IMR-90 (cell line): ENCODE results near the gene ASIC2. TPM values are rescaled to one million over a fixed set of nuclear protein-coding genes. Genes with fewer than 3 reads are reported as not detected.

Source experiments
- ATAC-seq: fragments of 200-7000 bp; cut with Tn5 transposase; 2 replicates; pipeline ENCODE4 v1.9.1; 2020; ENCODE audit warnings: low read depth, mild to moderate bottlenecking, moderate library complexity
- BruUV-seq: library from RNA; stranded (reverse); fragments of 400-500 nt; replicated peaks from 2 replicates; lab custom pipeline; 2021; lab: Mats Ljungman, UMichigan
- CTCF ChIA-PET: fragments of 300-600 bp; formaldehyde crosslinking; extraction: SDS; loops from one replicate; lab custom pipeline; 2021; ENCODE audit warnings: antibody characterized with exemption; lab: Yijun Ruan, JAX
- POLR2A ChIA-PET: fragments of 300-600 bp; sonication (Branson Sonifier 250); formaldehyde crosslinking; loops from one replicate; lab custom pipeline; 2022; ENCODE audit warnings: antibody characterized with exemption; ENCODE audit not compliant: unreplicated experiment; lab: Charles Lee
- DNase-seq: peaks from one replicate; pipeline ENCODE4 v3.0.0; 2013
- H2AFZ ChIP-seq: replicated peaks from 2 replicates; pipeline ENCODE3; 2013; ENCODE audit warnings: low read length, mild to moderate bottlenecking; ENCODE audit not compliant: poor library complexity
- H2AK5ac ChIP-seq: 2 replicates; pipeline ENCODE4 v1.6.1; 2013; ENCODE audit warnings: low read depth, low read length, inconsistent platforms
- H2AK9ac ChIP-seq: replicated peaks from 2 replicates; pipeline ENCODE3; 2013; ENCODE audit warnings: mild to moderate bottlenecking, low read depth, low read length, moderate library complexity; ENCODE audit not compliant: poor library complexity
- H2BK120ac ChIP-seq: 2 replicates; pipeline ENCODE4 v1.6.1; 2013; ENCODE audit warnings: low read depth, low read length, inconsistent platforms
- H2BK15ac ChIP-seq: 3 replicates; pipeline ENCODE4 v1.6.1; 2013; ENCODE audit warnings: low read depth, low read length, inconsistent platforms
- H2BK20ac ChIP-seq: 2 replicates; pipeline ENCODE4 v1.6.1; 2013; ENCODE audit warnings: low read depth, mild to moderate bottlenecking, inconsistent platforms, low read length, moderate library complexity
- H2BK5ac ChIP-seq: 2 replicates; pipeline ENCODE4 v1.6.1; 2013; ENCODE audit warnings: mild to moderate bottlenecking, low read depth, low read length, inconsistent platforms; ENCODE audit not compliant: poor library complexity, severe bottlenecking
- H3K14ac ChIP-seq: replicated peaks from 2 replicates; pipeline ENCODE4 v1.6.1; 2013; ENCODE audit warnings: low read depth, low read length, inconsistent platforms
- H3K18ac ChIP-seq: 2 replicates; pipeline ENCODE4 v1.6.1; 2013; ENCODE audit warnings: low read depth, low read length, control low read depth
- H3K23ac ChIP-seq: 2 replicates; pipeline ENCODE4 v1.6.1; 2013; ENCODE audit warnings: low read depth, low read length, inconsistent platforms
- H3K27ac ChIP-seq: 2 replicates; pipeline ENCODE4 v1.5.1; 2013; ENCODE audit warnings: mild to moderate bottlenecking, control low read depth, low read length; ENCODE audit not compliant: insufficient read depth
- H3K27me3 ChIP-seq: 2 replicates; pipeline ENCODE4 v1.6.1; 2013; ENCODE audit warnings: low read length; ENCODE audit not compliant: control insufficient read depth, insufficient read depth
- H3K36me3 ChIP-seq: 2 replicates; pipeline ENCODE4 v1.6.1; 2013; ENCODE audit warnings: low read length, mixed read lengths; ENCODE audit not compliant: control insufficient read depth, insufficient read depth
- H3K4ac ChIP-seq: 2 replicates; pipeline ENCODE4 v1.6.1; 2013; ENCODE audit warnings: low read depth, low read length, inconsistent platforms
- H3K4me1 ChIP-seq: 2 replicates; pipeline ENCODE4 v1.6.1; 2013; ENCODE audit warnings: low read length, mixed read lengths; ENCODE audit not compliant: control insufficient read depth, insufficient read depth
- H3K4me2 ChIP-seq: 2 replicates; pipeline ENCODE4 v1.6.1; 2013; ENCODE audit warnings: low read depth, mild to moderate bottlenecking, control low read depth, low read length, moderate library complexity
- H3K4me3 ChIP-seq: 2 replicates; pipeline ENCODE4 v1.5.1; 2013; ENCODE audit warnings: low read depth, mild to moderate bottlenecking, control low read depth, low read length, moderate library complexity; ENCODE audit not compliant: insufficient read depth
- H3K56ac ChIP-seq: 2 replicates; pipeline ENCODE4 v1.6.1; 2013; ENCODE audit warnings: low read length, inconsistent platforms; ENCODE audit not compliant: insufficient read depth; ENCODE audit errors: extremely low read depth
- H3K79me1 ChIP-seq, 2 experiments: 2 replicates each; pipeline ENCODE4 v1.6.1; 2013; ENCODE audit warnings: low read length in 2 of 2, inconsistent platforms in 1 of 2, low read depth in 1 of 2
- H3K9ac ChIP-seq: 2 replicates; pipeline ENCODE4 v1.6.1; 2013; ENCODE audit warnings: low read depth, low read length, control low read depth
- H3K9me1 ChIP-seq: 2 replicates; pipeline ENCODE4 v1.6.1; 2013; ENCODE audit warnings: low read length, inconsistent platforms; ENCODE audit not compliant: insufficient read depth
- H3K9me3 ChIP-seq: 2 replicates; pipeline ENCODE4 v1.6.1; 2013; ENCODE audit warnings: low read length; ENCODE audit not compliant: control insufficient read depth, insufficient read depth
- H4K20me1 ChIP-seq: 2 replicates; pipeline ENCODE4 v1.6.1; 2013; ENCODE audit warnings: low read length, inconsistent platforms; ENCODE audit not compliant: insufficient read depth
- H4K5ac ChIP-seq: 2 replicates; pipeline ENCODE4 v1.6.1; 2013; ENCODE audit warnings: mild to moderate bottlenecking, low read depth, low read length, control low read depth
- H4K8ac ChIP-seq, 2 experiments: 2 replicates each; pipeline ENCODE4 v1.6.1; 2013; ENCODE audit warnings: low read depth in 2 of 2, low read length in 2 of 2, control low read depth in 1 of 2, inconsistent platforms in 1 of 2
- H4K91ac ChIP-seq: 2 replicates; pipeline ENCODE4 v1.6.1; 2013; ENCODE audit warnings: low read depth, low read length, inconsistent platforms; ENCODE audit not compliant: insufficient read depth
- MAZ ChIP-seq: IDR thresholded peaks from 2 replicates; pipeline ENCODE4 v1.6.1; 2012; ENCODE audit warnings: low read depth, mild to moderate bottlenecking, low read length, improper control_type of control experiment, moderate library complexity, borderline replicate concordance
- WGBS, 2 experiments: methylation state at CpG; one replicate each; pipeline versions ENCODE4 v1.1.5 to v1.1.7; 2013; ENCODE audit warnings: missing lambda C conversion rate in 2 of 2; ENCODE audit not compliant: insufficient read length in 1 of 2; ENCODE audit errors: extremely low coverage in 2 of 2; 5-methylcytosine and 5-hydroxymethylcytosine counted together
- dilution Hi-C: fragments of 300-500 bp; cut with HindIII; formaldehyde crosslinking; loops from one replicate; pipeline ENCODE4 v1.14.3; 2018; ENCODE audit warnings: low sequenced_read_pairs; ENCODE audit not compliant: unreplicated experiment
- in situ Hi-C: fragments of 300-500 bp; cut with MboI; formaldehyde crosslinking; loops from 3 replicates; pipeline ENCODE4 v1.14.3; 2019; ENCODE audit warnings: low sequenced_read_pairs, inconsistent platforms, mixed read lengths
- intact Hi-C: fragments of 100-400 bp; cut with micrococcal nuclease; formaldehyde crosslinking; loops from 2 replicates; pipeline ENCODE4 v1.10.0; 2022
- polyA plus RNA-seq, 3 experiments: library from polyadenylated mRNA; depleted of rRNA; stranded (reverse); fragments of >200 nt; gene quantifications; 2 replicates each; pipeline ENCODE4 v1.2.3, GENCODE V29; 2012; ENCODE audit warnings: low replicate concordance in 1 of 3
- total RNA-seq: library from RNA; depleted of rRNA; stranded (reverse); fragments of >200 nt; gene quantifications from 2 replicates; pipeline ENCODE4 v1.2.3, GENCODE V29; 2012

The ASIC2 gene
- total and polyA plus RNA-seq, 2 of the 4 experiments (the other 2 are of a cell fraction): under 0.01 to 0.15 TPM

DNA sequence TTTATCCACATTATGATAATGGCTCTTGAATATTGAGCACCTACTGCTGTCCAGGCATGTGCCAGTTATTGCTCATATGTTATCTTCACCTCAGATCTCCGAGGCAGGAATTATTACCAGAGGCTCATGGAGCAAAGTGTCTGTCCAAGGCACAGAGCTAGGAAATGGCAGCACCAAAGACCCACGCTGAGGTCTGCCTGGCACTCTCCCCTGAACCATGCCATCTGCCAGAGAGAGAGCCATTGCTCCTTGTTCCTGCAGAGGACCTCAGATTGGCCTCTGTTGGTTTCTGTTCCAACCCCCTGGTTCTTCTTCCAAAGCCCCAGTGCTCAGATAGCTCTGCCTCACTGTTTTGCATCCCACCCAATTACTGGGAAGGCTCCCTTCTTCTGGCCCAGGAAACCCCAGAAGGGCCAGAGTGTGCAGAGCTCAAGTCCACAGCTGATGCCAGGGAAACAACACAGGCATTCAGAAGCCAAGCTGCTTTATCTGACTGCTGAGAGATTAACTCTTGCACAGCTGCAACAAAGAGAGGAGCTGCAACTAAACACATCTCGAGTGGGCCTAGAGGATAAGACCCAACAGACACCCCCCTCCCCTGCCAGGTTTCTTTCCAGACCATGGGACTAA is 5.9 kb downstream of the ASIC2 start:
- no peak overlapping the region for H3K9ac ChIP-seq
- H3K4me3 ChIP-seq: no peak overlapping the region
- H3K4ac ChIP-seq: no peak overlapping the region
- H4K91ac ChIP-seq: no peak overlapping the region
- ATAC-seq: no peak
- H3K18ac ChIP-seq: no peak overlapping the region
- no peaks in the 10 kb centered on the region for H4K20me1 ChIP-seq
- H3K9me1 ChIP-seq: peaks cover 17% of the 10 kb centered on the region
- H2BK20ac ChIP-seq: no peak overlapping the region; the same call in 1 of the 2 replicates
- H3K56ac ChIP-seq: no peak overlapping the region
- H3K36me3 ChIP-seq: no peaks in the 10 kb centered on the region
- 0 out of 2 replicates have a peak overlapping the region, but pooled peaks have one; percentile 20 for H2AK5ac ChIP-seq
- peaks cover 3% of the 10 kb centered on the region for H3K27me3 ChIP-seq
- 100% methylated on average over 1 of the region's 3 CpGs; no CpG with 5 or more reads in 1 of the 2 experiments for WGBS, 2 experiments
- H2BK120ac ChIP-seq: no peak overlapping the region
- no peak overlapping the region for H4K8ac ChIP-seq
- DNase-seq: no peak
- no peak overlapping the region for H2BK15ac ChIP-seq
- ChIA-PET POLR2A (no interaction called here), CTCF (no interaction called here)
- H3K23ac ChIP-seq: no peak overlapping the region
- no peak overlapping the region for H3K27ac ChIP-seq
- no peak overlapping the region for H2BK5ac ChIP-seq
- H3K14ac ChIP-seq: no peak overlapping the region
- peaks cover 12% of the 10 kb centered on the region for H3K4me1 ChIP-seq
- intact Hi-C loops: loop anchor here (10.0 kb wide), 1 partner anchor 142 kb away; no protein-coding TSS in a partner anchor
- no peaks in the 10 kb centered on the region for H3K9me3 ChIP-seq
- no peak for TF ChIP-seq MAZ
- H2AK9ac ChIP-seq: peak overlapping the region; percentile 17
- H3K79me1 ChIP-seq: no peaks in the 10 kb centered on the region
- H4K5ac ChIP-seq: no peak overlapping the region
- BruUV-seq: no TSS peak
- no peak overlapping the region for H2AFZ ChIP-seq
- in situ Hi-C loops: no loop called here
- H3K4me2 ChIP-seq: no peak overlapping the region
- dilution Hi-C loops: no loop called here
